Upper lobe of left lung (tissue), 6 donors: ENCODE results near the gene SIMC1. TPM values are rescaled to one million over a fixed set of nuclear protein-coding genes. Genes with fewer than 3 reads are reported as not detected.

Source experiments
- ATAC-seq, 2 donors: fragments of 200-7000 bp; cut with Tn5 transposase; one replicate each; pipeline ENCODE4 v1.9.1; 2022; ENCODE audit warnings: mild to moderate bottlenecking in 2 of 2, moderate library complexity in 2 of 2; ENCODE audit not compliant: low FRiP score in 2 of 2
- DNase-seq, 2 donors: peaks; one replicate each; pipeline ENCODE4 v3.0.0-alpha.2; 2019 to 2020
- H3K27ac ChIP-seq, 4 donors: fragments of 200-600 bp; sonication (generic); one replicate each; pipeline ENCODE4 v1.5.1; 2016 to 2019
- H3K27me3 ChIP-seq, 4 donors: fragments of 200-600 bp; sonication (generic); one replicate each; pipeline ENCODE4 v1.5.1; 2017 to 2019
- H3K36me3 ChIP-seq, 4 donors: fragments of 200-600 bp; sonication (generic); one replicate each; pipeline ENCODE4 v1.5.1; 2016 to 2019
- H3K4me1 ChIP-seq, 4 donors: fragments of 200-600 bp; sonication (generic); one replicate each; pipeline ENCODE4 v1.5.1; 2018 to 2019
- H3K4me3 ChIP-seq, 4 donors: fragments of 200-600 bp; sonication (generic); one replicate each; pipeline ENCODE4 v1.5.1; 2017 to 2019; ENCODE audit warnings: mild to moderate bottlenecking in 2 of 4, moderate library complexity in 1 of 4
- H3K9me3 ChIP-seq, 4 donors: fragments of 200-600 bp; sonication (generic); one replicate each; pipeline ENCODE4 v1.5.1; 2018 to 2019
- EP300 ChIP-seq, 4 donors: sonication (generic); formaldehyde crosslinking; IDR thresholded peaks; one replicate each; pipeline ENCODE4 v1.5.1; 2017; ENCODE audit warnings: antibody characterized with exemption in 4 of 4, control low read depth in 2 of 4
- POLR2A ChIP-seq, 4 donors: fragments of 450-650 bp; IDR thresholded peaks; one replicate each; pipeline ENCODE4 v1.5.1; 2016 to 2017; ENCODE audit warnings: antibody characterized with exemption in 4 of 4, mild to moderate bottlenecking in 2 of 4
- POLR2AphosphoS5 ChIP-seq, 2 donors: sonication (generic); formaldehyde crosslinking; IDR thresholded peaks; one replicate each; pipeline ENCODE4 v1.5.1; 2017; ENCODE audit warnings: antibody characterized with exemption in 2 of 2
- WGBS, 2 donors: methylation state at CpG; one replicate each; pipeline ENCODE4 v1.1.5; 2017 to 2018; 5-methylcytosine and 5-hydroxymethylcytosine counted together
- total RNA-seq, 6 donors: library from RNA; depleted of rRNA in 4 of 6; stranded (reverse); fragments of >200 nt in 4 of 6; gene quantifications; one replicate each; pipeline versions ENCODE4 v1.1.0 to v1.2.1, GENCODE V29; 2016 to 2021
- TF ChIP-seq, protein P1 (sequence below), 6 experiments: fragments of 450-650 bp in 4 of 6; fragments of 200-600 bp in 2 of 6; sonication (generic) in 2 of 6; IDR thresholded peaks; one replicate each; pipeline ENCODE4 v1.5.1; 2016 to 2019; ENCODE audit warnings: antibody characterized with exemption in 6 of 6
- donor health status: DM: no; HTN: no; CAD: no; lungs with moderate emphysema.
- donor health status: DM: no; HTN: yes; CAD: no; lungs with severe emphysema.

SIMC1 gene
- total RNA-seq, 6 donors from 2014 or later, result 13.6 to 43.0 (median 21.2) TPM

DNA sequence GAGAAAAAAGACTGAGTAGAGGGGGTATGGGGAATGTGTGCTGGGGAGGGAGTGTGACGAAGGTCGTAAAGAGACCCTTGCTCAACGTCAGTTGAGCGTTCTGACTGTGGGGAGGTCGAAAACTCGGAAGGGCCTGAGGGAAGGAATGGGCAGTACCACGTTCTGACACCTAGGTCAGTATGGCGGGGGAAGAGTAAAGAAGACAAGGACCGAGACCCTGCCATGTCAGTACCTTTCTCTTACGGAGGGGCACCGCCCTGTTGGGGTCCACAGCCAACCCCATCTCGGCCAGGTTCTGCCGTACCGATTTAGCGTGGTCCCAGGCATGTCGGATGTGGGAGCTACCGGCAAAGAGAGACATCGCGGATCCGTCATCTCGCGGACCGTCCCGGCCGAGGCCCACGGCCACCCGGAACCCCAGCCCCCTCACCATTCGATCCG, 149.8 kb downstream of the SIMC1 start:
- Histone ChIP-seq H3K4me3 (peak overlapping the region; percentile 56 to 85 (median 74)), H3K27me3 (no peaks in the 10 kb centered on the region), H3K4me1 (peaks cover 15 to 41% (median 20%) of the 10 kb centered on the region in 4 donors), H3K36me3 (peaks cover 14 to 51% (median 43%) of the 10 kb centered on the region in 4 donors), H3K9me3 (no peaks in the 10 kb centered on the region), H3K27ac (peak overlapping the region; percentile 91 to 98 (median 93))
- ATAC-seq (no peak), DNase-seq (no peak)
- TF ChIP-seq POLR2A (IDR thresholded peaks at IDR 0.05), result no peak
- TF ChIP-seq, protein P1, sequence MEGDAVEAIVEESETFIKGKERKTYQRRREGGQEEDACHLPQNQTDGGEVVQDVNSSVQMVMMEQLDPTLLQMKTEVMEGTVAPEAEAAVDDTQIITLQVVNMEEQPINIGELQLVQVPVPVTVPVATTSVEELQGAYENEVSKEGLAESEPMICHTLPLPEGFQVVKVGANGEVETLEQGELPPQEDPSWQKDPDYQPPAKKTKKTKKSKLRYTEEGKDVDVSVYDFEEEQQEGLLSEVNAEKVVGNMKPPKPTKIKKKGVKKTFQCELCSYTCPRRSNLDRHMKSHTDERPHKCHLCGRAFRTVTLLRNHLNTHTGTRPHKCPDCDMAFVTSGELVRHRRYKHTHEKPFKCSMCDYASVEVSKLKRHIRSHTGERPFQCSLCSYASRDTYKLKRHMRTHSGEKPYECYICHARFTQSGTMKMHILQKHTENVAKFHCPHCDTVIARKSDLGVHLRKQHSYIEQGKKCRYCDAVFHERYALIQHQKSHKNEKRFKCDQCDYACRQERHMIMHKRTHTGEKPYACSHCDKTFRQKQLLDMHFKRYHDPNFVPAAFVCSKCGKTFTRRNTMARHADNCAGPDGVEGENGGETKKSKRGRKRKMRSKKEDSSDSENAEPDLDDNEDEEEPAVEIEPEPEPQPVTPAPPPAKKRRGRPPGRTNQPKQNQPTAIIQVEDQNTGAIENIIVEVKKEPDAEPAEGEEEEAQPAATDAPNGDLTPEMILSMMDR (IDR thresholded peaks at IDR 0.05), result no peak
- WGBS, 2 donors, result 1% methylated on average over 12 to 28 of the region's 29 CpGs

DNA sequence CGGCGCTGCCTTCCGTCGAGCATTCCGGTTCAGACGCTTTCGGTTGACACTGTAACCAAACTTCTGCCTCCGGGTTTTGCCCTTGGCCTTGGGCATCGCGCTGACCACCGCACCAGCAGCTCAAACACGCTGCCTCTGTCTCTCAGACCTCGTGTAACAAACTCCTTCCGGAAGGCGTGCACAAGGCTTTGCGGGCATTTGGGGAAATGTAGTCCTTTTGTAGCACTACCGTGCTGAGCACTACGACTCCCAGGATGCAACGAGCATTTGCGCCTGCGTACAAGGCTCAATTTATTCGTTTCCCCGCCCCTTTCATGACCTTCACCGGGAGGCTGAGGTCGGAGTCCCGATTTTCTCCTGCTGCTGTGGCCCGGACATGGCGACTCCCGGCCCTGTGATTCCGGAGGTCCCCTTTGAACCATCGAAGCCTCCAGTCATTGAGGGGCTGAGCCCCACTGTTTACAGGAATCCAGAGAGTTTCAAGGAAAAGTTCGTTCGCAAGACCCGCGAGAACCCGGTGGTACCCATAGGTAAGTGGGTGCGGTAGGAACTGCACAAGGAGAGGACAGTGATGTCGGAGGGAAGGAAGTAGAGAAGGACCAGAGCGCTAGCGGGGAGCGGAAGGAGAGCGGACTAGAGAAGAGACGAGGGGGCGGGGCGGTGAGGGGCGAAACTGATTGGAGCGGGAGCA, 150.4 kb downstream of the SIMC1 start, which contains the start of the genes HIGD2A and NOP16:
Gene HIGD2A (plus strand): TSS at position 308 of the 691 bp plus-strand sequence. CDS start 69 bp downstream, at position 377.
Gene NOP16 (minus strand): TSS at position 155 of the 691 bp plus-strand sequence. CDS start 59 bp downstream, at position 96.
- WGBS, 2 donors, result 0 to 1% methylated on average over 22 to 39 of the region's 47 CpGs
- DNase-seq (peak; percentile 92 to 99), ATAC-seq (peak; percentile 98 to 99)
- Histone ChIP-seq H3K27ac (peak within 1 kb of the TSS; percentile 91 to 98 (median 93)), H3K4me1 (peaks cover 15 to 41% (median 20%) of the 10 kb centered on the region in 4 donors), H3K4me3 (peak within 1 kb of the TSS; percentile 56 to 85 (median 74)), H3K36me3 (peaks cover 13 to 51% (median 43%) of the 10 kb centered on the region in 4 donors), H3K9me3 (no peaks in the 10 kb centered on the region), H3K27me3 (no peaks in the 10 kb centered on the region)
- TF ChIP-seq POLR2A (IDR thresholded peaks at IDR 0.05) (peak in 1 of 4 donors; percentile 24), POLR2AphosphoS5 (IDR thresholded peaks at IDR 0.05) (peak; percentile 60 to 73), EP300 (IDR thresholded peaks at IDR 0.05) (no peak)
- TF ChIP-seq, protein P1 (IDR thresholded peaks at IDR 0.05), result peak in 4 of 6 experiments; percentile 17 to 56 (median 43)

DNA sequence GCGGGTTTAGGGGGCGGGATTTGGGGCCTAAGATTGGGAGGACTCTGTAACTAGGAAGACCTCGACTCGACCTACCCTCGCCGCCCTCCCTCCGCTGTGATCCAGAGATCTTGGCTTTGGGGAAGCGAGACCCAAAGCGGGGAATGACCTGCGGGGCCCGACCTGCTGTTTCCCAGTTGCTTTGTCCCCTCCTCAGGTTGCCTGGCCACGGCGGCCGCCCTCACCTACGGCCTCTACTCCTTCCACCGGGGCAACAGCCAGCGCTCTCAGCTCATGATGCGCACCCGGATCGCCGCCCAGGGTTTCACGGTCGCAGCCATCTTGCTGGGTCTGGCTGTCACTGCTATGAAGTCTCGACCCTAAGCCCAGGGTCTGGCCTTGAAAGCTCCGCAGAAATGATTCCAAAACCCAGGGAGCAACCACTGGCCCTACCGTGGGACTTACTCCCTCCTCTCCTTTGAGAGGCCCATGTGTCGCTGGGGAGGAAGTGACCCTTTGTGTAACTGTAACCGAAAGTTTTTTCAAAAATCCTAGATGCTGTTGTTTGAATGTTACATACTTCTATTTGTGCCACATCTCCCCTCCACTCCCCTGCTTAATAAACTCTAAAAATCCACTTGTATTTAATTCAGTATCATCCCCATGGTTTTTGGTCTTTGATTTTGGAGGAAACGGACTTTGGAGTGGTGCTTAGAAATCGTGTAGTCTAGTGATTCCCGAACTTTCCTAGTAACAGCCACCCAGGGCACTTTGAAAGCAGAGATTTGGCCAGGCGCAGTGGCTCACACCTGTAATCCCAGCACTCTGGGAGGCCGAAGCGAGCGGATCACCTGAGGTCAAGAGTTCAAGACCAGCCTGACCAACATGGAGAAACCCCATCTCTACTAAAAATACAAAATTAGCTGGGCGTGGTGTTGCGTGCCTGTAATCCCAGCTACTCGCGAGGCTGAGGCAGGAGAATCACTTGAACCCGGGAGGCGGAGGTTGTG, 151.2 kb downstream of the SIMC1 start:
- Histone ChIP-seq H3K27me3 (no peaks in the 10 kb centered on the region), H3K27ac (peak overlapping the region; percentile 91 to 98 (median 93)), H3K4me1 (peaks cover 15 to 41% (median 20%) of the 10 kb centered on the region in 4 donors), H3K9me3 (no peaks in the 10 kb centered on the region), H3K4me3 (peak overlapping the region; percentile 56 to 85 (median 74)), H3K36me3 (peaks cover 5 to 49% (median 38%) of the 10 kb centered on the region in 4 donors)
- WGBS, 2 donors, result 25 to 41% methylated on average over 27 to 41 of the region's 41 CpGs
- TF ChIP-seq EP300 (IDR thresholded peaks at IDR 0.05) (no peak), POLR2AphosphoS5 (IDR thresholded peaks at IDR 0.05) (peak in 1 of 2 donors; percentile 47), POLR2A (IDR thresholded peaks at IDR 0.05) (peak in 3 of 4 donors; percentile 51 to 85 (median 75))
- peak in 1 of 2 donors; percentile 92 for DNase-seq
- ATAC-seq, result peak; percentile 49 to 50

DNA sequence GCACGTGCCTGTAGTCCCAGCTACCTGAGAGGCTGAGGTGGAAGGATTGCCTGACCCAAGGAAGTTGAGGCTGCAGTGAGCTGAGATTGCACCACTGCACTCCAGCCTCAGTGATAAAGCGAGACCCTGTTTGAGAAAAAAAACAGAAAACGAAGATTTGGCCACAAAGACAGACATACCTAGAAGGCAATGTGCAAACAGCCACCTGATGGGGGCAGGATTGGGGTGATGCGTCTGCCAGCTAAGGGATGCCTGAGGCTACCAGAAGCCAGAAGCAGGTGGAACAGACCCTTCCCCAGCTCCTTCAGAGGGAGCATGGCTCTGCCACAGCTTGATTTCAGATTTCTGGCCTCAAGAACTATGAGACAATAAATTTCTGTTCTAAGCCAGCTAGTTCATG, 153.3 kb downstream of the SIMC1 start:
- Histone ChIP-seq H3K27ac (no peak overlapping the region), H3K36me3 (peaks cover 0 to 52% (median 33%) of the 10 kb centered on the region in 4 donors), H3K4me3 (no peak overlapping the region), H3K4me1 (peaks cover 15 to 34% (median 20%) of the 10 kb centered on the region in 4 donors), H3K9me3 (no peaks in the 10 kb centered on the region), H3K27me3 (no peaks in the 10 kb centered on the region)
- TF ChIP-seq, protein P1 (IDR thresholded peaks at IDR 0.05), result no peak
- TF ChIP-seq EP300 (IDR thresholded peaks at IDR 0.05) (no peak), POLR2A (IDR thresholded peaks at IDR 0.05) (no peak), POLR2AphosphoS5 (IDR thresholded peaks at IDR 0.05) (no peak)
- DNase-seq (no peak), ATAC-seq (no peak)
- WGBS, 2 donors, result 97 to 98% methylated on average over 4 of the region's 4 CpGs
